Measurements from ENCODE around the gene CTXND2.

Gene CTXND2

DNA sequence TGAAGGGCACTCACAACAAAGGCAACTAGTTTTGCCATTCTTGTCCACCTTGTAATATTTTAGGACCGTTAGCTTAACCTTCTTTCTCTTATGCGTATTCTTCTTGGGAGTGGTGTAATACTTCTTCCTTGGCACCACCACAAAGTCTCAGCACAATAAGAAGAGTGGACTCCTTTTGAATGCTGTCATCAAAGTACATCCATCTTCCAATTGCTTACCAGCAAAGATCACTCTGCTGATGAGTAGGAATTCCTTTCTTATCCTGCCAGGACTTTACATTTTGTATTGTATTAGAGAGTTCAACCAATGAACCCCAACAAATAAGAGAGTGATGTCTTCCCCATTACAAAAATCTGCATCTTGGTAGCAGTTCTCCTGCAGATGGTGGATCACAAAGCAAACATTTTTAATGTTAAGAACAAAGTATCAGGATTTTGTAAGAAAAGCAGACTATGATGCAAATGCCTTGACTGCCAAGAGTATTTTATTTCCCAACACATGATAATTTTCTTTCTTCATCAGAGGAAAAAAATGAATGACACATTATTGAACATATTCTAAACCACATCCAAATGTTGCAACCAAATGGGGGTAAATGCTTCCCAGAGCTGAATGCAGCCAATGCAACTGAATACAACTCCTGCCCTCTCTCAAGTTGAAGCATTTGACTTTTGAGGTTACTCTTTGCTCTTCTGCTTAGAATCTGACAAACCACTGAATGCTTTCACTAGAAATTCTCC is 5.4 kb upstream of the CTXND2 start:
- no peak for TF ChIP-seq POLR2AphosphoS5 (IDR thresholded peaks at IDR 0.05; ENCODE audit: low read depth, low read length)
- TF ChIP-seq TAF1 (IDR thresholded peaks at IDR 0.05; ENCODE audit: borderline replicate concordance, insufficient read depth, low read length): no peak
- TF ChIP-seq FOXP2 (optimal IDR thresholded peaks at IDR 0.05; ENCODE audit: borderline replicate concordance, extremely low read depth, extremely low read length, insufficient read depth): no peak
- TF ChIP-seq, protein P1, sequence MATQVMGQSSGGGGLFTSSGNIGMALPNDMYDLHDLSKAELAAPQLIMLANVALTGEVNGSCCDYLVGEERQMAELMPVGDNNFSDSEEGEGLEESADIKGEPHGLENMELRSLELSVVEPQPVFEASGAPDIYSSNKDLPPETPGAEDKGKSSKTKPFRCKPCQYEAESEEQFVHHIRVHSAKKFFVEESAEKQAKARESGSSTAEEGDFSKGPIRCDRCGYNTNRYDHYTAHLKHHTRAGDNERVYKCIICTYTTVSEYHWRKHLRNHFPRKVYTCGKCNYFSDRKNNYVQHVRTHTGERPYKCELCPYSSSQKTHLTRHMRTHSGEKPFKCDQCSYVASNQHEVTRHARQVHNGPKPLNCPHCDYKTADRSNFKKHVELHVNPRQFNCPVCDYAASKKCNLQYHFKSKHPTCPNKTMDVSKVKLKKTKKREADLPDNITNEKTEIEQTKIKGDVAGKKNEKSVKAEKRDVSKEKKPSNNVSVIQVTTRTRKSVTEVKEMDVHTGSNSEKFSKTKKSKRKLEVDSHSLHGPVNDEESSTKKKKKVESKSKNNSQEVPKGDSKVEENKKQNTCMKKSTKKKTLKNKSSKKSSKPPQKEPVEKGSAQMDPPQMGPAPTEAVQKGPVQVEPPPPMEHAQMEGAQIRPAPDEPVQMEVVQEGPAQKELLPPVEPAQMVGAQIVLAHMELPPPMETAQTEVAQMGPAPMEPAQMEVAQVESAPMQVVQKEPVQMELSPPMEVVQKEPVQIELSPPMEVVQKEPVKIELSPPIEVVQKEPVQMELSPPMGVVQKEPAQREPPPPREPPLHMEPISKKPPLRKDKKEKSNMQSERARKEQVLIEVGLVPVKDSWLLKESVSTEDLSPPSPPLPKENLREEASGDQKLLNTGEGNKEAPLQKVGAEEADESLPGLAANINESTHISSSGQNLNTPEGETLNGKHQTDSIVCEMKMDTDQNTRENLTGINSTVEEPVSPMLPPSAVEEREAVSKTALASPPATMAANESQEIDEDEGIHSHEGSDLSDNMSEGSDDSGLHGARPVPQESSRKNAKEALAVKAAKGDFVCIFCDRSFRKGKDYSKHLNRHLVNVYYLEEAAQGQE (IDR thresholded peaks at IDR 0.05; ENCODE audit: insufficient read depth in 1 of 2, low read depth in 2 of 2, low read length in 2 of 2): no peak
- TF ChIP-seq SIN3A (IDR thresholded peaks at IDR 0.05; ENCODE audit: borderline replicate concordance, insufficient read depth, low read length): no peak

DNA sequence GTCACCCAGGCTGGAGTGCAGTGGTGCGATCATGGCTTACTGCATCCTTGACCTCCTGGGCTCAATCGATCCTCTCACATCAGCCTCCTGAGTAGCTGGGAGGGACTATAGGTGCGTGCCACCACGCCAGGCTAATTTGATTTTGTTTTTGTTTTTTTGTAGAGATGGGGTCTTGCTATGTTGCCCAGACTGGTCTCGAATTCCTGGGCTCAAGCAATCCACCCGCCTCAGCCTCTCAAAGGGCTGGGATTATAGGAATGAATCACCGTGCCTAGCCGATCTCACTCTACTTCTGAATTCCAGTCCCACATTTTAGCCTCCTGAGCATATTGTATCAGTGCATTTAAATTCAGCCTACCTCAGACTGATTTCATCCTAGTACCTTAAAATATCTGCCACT is 1.8 kb downstream of the CTXND2 start:
- TF ChIP-seq FOXP2 (optimal IDR thresholded peaks at IDR 0.05; ENCODE audit: borderline replicate concordance, extremely low read depth, extremely low read length, insufficient read depth) (no peak), POLR2AphosphoS5 (IDR thresholded peaks at IDR 0.05; ENCODE audit: low read depth, low read length) (no peak), SIN3A (IDR thresholded peaks at IDR 0.05; ENCODE audit: borderline replicate concordance, insufficient read depth, low read length) (no peak), TAF1 (IDR thresholded peaks at IDR 0.05; ENCODE audit: borderline replicate concordance, insufficient read depth, low read length) (no peak)
- TF ChIP-seq, protein P1 (IDR thresholded peaks at IDR 0.05; ENCODE audit: insufficient read depth in 1 of 2, low read depth in 2 of 2, low read length in 2 of 2): no peak

DNA sequence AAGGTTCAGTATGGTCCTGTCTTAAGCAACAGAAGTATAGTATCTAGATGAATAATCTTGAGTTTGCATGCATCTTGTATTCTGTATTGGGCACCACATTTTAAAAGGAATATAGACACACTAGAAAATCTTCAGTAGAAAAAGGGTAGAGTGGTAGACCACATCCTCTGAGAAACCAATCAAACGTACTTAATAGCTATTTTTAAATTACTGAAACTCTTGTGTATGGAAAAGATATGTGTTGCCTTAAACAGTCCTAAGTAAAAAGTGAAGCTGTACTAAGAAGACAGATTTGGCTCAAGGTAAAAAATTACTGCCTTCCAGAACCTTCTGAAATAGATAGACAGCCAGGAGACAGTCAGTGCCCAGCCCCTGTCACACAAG is 3.1 kb downstream of the CTXND2 start:
- TF ChIP-seq, protein P1 (IDR thresholded peaks at IDR 0.05; ENCODE audit: insufficient read depth in 1 of 2, low read depth in 2 of 2, low read length in 2 of 2): no peak
- TF ChIP-seq SIN3A (IDR thresholded peaks at IDR 0.05; ENCODE audit: borderline replicate concordance, insufficient read depth, low read length) (no peak), POLR2AphosphoS5 (IDR thresholded peaks at IDR 0.05; ENCODE audit: low read depth, low read length) (no peak), FOXP2 (optimal IDR thresholded peaks at IDR 0.05; ENCODE audit: borderline replicate concordance, extremely low read depth, extremely low read length, insufficient read depth) (no peak), TAF1 (IDR thresholded peaks at IDR 0.05; ENCODE audit: borderline replicate concordance, insufficient read depth, low read length) (no peak)

DNA sequence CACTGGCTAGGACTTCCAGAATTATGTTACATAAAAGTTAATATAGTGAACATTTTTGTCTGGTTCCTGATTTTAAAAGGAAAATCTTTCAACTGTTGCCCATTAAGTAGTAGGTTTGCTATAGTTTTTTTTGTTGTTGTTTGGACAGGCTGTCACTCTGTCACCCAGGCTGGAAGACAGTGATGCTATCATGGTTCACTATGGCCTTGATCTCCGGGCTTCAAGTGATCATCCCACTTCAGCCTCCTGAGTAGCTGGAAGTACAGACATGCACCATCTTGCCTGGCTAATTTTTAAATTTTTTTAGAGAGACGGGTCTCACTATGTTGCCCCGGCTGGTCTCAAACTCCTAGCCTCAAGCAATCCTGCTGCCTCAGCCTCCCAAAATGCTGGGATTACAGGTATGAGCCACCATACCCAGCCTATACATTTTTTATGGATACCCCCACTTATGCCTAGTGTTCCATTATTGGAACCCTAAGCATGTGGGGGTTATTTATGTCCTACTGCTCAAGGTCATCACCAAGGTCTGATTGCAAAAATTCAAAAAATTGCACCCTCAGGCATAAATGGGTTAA is 6.5 kb downstream of the CTXND2 start:
- TF ChIP-seq POLR2AphosphoS5 (IDR thresholded peaks at IDR 0.05; ENCODE audit: low read depth, low read length): no peak
- no peak for TF ChIP-seq SIN3A (IDR thresholded peaks at IDR 0.05; ENCODE audit: borderline replicate concordance, insufficient read depth, low read length)
- TF ChIP-seq, protein P1 (IDR thresholded peaks at IDR 0.05; ENCODE audit: insufficient read depth in 1 of 2, low read depth in 2 of 2, low read length in 2 of 2): no peak
- TF ChIP-seq TAF1 (IDR thresholded peaks at IDR 0.05; ENCODE audit: borderline replicate concordance, insufficient read depth, low read length): no peak
- TF ChIP-seq FOXP2 (optimal IDR thresholded peaks at IDR 0.05; ENCODE audit: borderline replicate concordance, extremely low read depth, extremely low read length, insufficient read depth): no peak

Measured in PFSK-1 (cell line).